ENCODE measurements around the gene KCND3. TPM values are rescaled to one million over a fixed set of nuclear protein-coding genes. Genes with fewer than 3 reads are reported as not detected.

Gene KCND3
- total and polyA plus RNA-seq, 4 donors = 1.0 to 27.1 (median 6.1) TPM

DNA sequence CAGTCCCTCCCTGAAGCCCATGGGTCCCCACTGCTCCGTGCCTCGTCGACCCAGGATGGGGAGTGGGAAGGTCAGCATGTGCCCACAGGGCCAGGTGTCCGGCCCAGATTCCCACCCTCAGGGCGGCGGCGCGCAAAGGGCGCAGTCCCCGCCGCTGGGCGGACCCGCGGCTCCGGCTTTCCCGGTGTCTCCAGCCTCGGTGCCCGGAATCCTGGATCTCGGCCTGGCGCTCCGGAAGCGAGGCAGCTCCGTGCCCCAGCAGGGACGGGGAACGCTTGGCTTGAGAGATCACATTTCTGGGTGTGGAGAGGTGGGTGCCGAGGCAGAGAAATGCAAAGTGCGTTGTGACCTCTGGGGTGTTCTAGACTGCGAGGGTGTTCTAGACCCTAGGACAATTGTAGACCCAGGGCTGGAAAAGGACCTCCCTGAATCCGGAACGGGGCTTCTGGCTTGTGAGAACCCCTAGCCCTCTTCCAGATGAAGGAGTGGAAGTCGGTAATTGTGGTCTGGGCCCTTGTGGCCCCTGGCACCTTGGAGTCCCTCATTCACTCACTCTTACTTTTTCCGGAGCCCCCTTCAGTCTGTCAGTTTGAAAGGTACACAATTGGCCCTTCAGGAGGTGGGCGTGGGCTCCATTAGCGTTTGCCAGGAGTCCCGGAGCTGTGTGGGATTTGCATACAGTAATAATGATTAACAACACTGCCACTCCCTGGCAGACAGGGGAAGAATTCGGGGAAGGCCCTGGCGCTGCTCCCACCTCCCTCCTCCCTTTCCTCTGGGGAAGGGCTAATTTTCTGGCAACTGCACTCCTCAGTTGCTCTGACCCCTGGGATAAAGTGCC is 1.6 kb upstream of the KCND3 start:
- Histone ChIP-seq H3K27me3 (ENCODE audit: control insufficient read depth in 4 of 4, insufficient read depth in 4 of 4, low read length in 3 of 4) (no peaks in the 10 kb centered on the region), H3K4me3 (ENCODE audit: low read depth in 1 of 3, low read length in 3 of 3) (peak overlapping the region; percentile 63 to 82 (median 77)), H3K9ac (ENCODE audit: low read depth in 1 of 2, low read length in 2 of 2) (peak overlapping the region; percentile 50 to 68), H3K36me3 (ENCODE audit: control insufficient read depth in 4 of 4, insufficient read depth in 3 of 4, low read depth in 1 of 4, low read length in 3 of 4) (no peaks in the 10 kb centered on the region), H3K27ac (ENCODE audit: low read depth in 1 of 2, low read length in 2 of 2) (peak overlapping the region; percentile 76 to 88), H3K4me1 (ENCODE audit: control insufficient read depth in 4 of 4, insufficient read depth in 4 of 4, low read length in 3 of 4) (peaks cover 13 to 47% (median 31%) of the 10 kb centered on the region in 4 donors), H3K9me3 (ENCODE audit: control insufficient read depth in 4 of 4, low read length in 3 of 4) (no peaks in the 10 kb centered on the region)
- no peak for DNase-seq (ENCODE audit: low spot score)
- peak; percentile 64 for TF ChIP-seq YY1 (IDR thresholded peaks at IDR 0.05)
- TF ChIP-seq, protein P1, sequence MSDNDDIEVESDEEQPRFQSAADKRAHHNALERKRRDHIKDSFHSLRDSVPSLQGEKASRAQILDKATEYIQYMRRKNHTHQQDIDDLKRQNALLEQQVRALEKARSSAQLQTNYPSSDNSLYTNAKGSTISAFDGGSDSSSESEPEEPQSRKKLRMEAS (IDR thresholded peaks at IDR 0.05) = no peak
- TF ChIP-seq, protein P2, sequence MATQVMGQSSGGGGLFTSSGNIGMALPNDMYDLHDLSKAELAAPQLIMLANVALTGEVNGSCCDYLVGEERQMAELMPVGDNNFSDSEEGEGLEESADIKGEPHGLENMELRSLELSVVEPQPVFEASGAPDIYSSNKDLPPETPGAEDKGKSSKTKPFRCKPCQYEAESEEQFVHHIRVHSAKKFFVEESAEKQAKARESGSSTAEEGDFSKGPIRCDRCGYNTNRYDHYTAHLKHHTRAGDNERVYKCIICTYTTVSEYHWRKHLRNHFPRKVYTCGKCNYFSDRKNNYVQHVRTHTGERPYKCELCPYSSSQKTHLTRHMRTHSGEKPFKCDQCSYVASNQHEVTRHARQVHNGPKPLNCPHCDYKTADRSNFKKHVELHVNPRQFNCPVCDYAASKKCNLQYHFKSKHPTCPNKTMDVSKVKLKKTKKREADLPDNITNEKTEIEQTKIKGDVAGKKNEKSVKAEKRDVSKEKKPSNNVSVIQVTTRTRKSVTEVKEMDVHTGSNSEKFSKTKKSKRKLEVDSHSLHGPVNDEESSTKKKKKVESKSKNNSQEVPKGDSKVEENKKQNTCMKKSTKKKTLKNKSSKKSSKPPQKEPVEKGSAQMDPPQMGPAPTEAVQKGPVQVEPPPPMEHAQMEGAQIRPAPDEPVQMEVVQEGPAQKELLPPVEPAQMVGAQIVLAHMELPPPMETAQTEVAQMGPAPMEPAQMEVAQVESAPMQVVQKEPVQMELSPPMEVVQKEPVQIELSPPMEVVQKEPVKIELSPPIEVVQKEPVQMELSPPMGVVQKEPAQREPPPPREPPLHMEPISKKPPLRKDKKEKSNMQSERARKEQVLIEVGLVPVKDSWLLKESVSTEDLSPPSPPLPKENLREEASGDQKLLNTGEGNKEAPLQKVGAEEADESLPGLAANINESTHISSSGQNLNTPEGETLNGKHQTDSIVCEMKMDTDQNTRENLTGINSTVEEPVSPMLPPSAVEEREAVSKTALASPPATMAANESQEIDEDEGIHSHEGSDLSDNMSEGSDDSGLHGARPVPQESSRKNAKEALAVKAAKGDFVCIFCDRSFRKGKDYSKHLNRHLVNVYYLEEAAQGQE (IDR thresholded peaks at IDR 0.05) = peak; percentile 27
- no peak for TF ChIP-seq JUND (IDR thresholded peaks at IDR 0.05)
- no peak for TF ChIP-seq TAF1 (conservative IDR thresholded peaks at IDR 0.05)
- TF ChIP-seq HNF4A (conservative IDR thresholded peaks at IDR 0.05) = peak; percentile 39 to 45
- TF ChIP-seq, protein P3, sequence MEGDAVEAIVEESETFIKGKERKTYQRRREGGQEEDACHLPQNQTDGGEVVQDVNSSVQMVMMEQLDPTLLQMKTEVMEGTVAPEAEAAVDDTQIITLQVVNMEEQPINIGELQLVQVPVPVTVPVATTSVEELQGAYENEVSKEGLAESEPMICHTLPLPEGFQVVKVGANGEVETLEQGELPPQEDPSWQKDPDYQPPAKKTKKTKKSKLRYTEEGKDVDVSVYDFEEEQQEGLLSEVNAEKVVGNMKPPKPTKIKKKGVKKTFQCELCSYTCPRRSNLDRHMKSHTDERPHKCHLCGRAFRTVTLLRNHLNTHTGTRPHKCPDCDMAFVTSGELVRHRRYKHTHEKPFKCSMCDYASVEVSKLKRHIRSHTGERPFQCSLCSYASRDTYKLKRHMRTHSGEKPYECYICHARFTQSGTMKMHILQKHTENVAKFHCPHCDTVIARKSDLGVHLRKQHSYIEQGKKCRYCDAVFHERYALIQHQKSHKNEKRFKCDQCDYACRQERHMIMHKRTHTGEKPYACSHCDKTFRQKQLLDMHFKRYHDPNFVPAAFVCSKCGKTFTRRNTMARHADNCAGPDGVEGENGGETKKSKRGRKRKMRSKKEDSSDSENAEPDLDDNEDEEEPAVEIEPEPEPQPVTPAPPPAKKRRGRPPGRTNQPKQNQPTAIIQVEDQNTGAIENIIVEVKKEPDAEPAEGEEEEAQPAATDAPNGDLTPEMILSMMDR (IDR thresholded peaks at IDR 0.05; ENCODE audit: low read depth, low read length, missing input control) = peak; percentile 46
- TF ChIP-seq FOXA1 (IDR thresholded peaks at IDR 0.05) = no peak
- no peak for TF ChIP-seq NR2F2 (IDR thresholded peaks at IDR 0.05)
- TF ChIP-seq RAD21 (IDR thresholded peaks at IDR 0.05) = peak; percentile 69 to 71
- TF ChIP-seq RXRA (IDR thresholded peaks at IDR 0.05) = peak; percentile 31 to 63
- TF ChIP-seq SP1 (IDR thresholded peaks at IDR 0.05) = peak; percentile 61
- TF ChIP-seq GABPA (IDR thresholded peaks at IDR 0.05 in 1 of 2, conservative IDR thresholded peaks at IDR 0.05 in 1 of 2) = no peak
- no peak for TF ChIP-seq FOXA2 (IDR thresholded peaks at IDR 0.05)
- under 1% methylated on average over 37 of the region's 37 CpGs for WGBS

DNA sequence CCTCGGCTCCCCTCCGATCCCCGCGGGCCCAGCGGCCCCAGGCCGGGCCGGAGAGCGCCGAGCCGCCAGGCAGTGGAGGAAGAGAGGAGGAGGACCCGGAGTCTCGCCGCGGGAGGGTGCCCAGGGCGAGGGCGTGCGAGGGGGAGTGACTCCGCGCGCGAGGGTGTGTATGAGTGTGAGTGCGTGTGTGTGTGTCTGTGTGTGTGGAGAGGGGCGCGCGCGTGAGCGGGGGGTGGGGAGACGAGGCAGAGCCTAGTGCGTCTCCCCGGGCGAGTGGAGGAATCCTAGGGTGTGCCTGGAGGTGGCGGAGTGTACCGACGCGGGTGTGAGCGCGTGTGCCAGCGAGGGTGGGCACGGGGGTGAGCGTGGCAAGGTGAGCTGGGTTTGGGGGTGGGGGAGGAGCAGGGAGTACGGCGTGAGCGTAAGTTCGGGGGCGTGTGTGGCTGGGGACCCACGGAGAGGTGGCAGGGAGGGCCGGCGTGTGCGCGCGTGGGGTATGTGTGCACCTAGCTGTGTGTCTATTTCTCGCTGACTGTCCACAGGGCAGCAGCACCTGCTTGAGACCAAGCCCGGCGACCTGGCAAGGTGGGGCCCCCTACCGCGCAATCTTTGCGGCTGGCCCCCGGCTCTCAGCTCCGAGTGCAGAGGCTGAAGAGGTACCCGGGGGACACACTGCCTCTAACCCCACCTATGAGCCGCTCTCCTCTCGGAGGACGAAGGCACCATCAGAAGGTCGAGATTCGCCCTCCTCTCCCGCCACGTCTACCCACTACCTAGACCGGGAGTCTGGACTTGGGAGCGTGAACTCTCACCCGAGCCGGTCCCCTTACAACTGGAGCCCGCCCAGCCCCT is 784 bp upstream of the KCND3 start:
- no peak for TF ChIP-seq RAD21 (IDR thresholded peaks at IDR 0.05)
- TF ChIP-seq RXRA (IDR thresholded peaks at IDR 0.05) = no peak
- TF ChIP-seq JUND (IDR thresholded peaks at IDR 0.05) = no peak
- TF ChIP-seq YY1 (IDR thresholded peaks at IDR 0.05) = no peak
- no peak for TF ChIP-seq FOXA2 (IDR thresholded peaks at IDR 0.05)
- TF ChIP-seq, protein P4, sequence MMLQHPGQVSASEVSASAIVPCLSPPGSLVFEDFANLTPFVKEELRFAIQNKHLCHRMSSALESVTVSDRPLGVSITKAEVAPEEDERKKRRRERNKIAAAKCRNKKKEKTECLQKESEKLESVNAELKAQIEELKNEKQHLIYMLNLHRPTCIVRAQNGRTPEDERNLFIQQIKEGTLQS (IDR thresholded peaks at IDR 0.05) = no peak
- TF ChIP-seq HNF4A (conservative IDR thresholded peaks at IDR 0.05) = peak in 1 of 2 donors; percentile 36
- no peak for TF ChIP-seq HNF4G (IDR thresholded peaks at IDR 0.05)

More for the DNA sequence above, 784 bp upstream of the KCND3 start:
- Histone ChIP-seq H3K36me3 (ENCODE audit: control insufficient read depth in 4 of 4, insufficient read depth in 3 of 4, low read depth in 1 of 4, low read length in 3 of 4) (no peaks in the 10 kb centered on the region), H3K27me3 (ENCODE audit: control insufficient read depth in 4 of 4, insufficient read depth in 4 of 4, low read length in 3 of 4) (no peaks in the 10 kb centered on the region), H3K4me1 (ENCODE audit: control insufficient read depth in 4 of 4, insufficient read depth in 4 of 4, low read length in 3 of 4) (peaks cover 13 to 51% (median 33%) of the 10 kb centered on the region in 4 donors), H3K4me3 (ENCODE audit: low read depth in 1 of 3, low read length in 3 of 3) (peak overlapping the region; percentile 63 to 82 (median 77)), H3K27ac (ENCODE audit: low read depth in 1 of 2, low read length in 2 of 2) (peak overlapping the region; percentile 76 to 88), H3K9me3 (ENCODE audit: control insufficient read depth in 4 of 4, low read length in 3 of 4) (no peaks in the 10 kb centered on the region), H3K9ac (ENCODE audit: low read depth in 1 of 2, low read length in 2 of 2) (peak overlapping the region; percentile 50 to 68)
- no peak for DNase-seq (ENCODE audit: low spot score)
- under 1% methylated on average over 72 of the region's 72 CpGs for WGBS
